HEK293 (cell line): Measurements from ENCODE around the gene SLC25A42.

ENCODE experiments used
- CTCF ChIA-PET: fragments of 350-600 bp; formaldehyde crosslinking; extraction: SDS; loops from one replicate; lab custom pipeline; 2021; ENCODE audit warnings: antibody characterized with exemption; lab: Yijun Ruan, JAX
- POLR2A ChIA-PET: fragments of 300-600 bp; formaldehyde crosslinking; extraction: SDS; loops from one replicate; lab custom pipeline; 2020; ENCODE audit warnings: antibody characterized with exemption, inconsistent platforms; lab: Yijun Ruan, JAX
- H3K27ac ChIP-seq: fragments of 200-500 bp; sonication (Bioruptor generic); 2 replicates; pipeline ENCODE4 v1.5.1; 2014; ENCODE audit warnings: low read depth, low read length, control low read depth, inconsistent platforms; ENCODE audit errors: extremely low read depth
- H3K36me3 ChIP-seq, 2 experiments: fragments of 200-500 bp in 1 of 2; sonication (Bioruptor generic) in 1 of 2; 1 replicate in 1 of 2; 2 replicates in 1 of 2; pipeline ENCODE4 v1.5.1; 2014 to 2017; ENCODE audit warnings: inconsistent platforms in 2 of 2, low read length in 2 of 2; ENCODE audit not compliant: control insufficient read depth in 2 of 2, insufficient read depth in 1 of 2
- H3K4me1 ChIP-seq: fragments of 200-500 bp; sonication (Bioruptor generic); 2 replicates; pipeline ENCODE4 v1.5.1; 2014; ENCODE audit warnings: mild to moderate bottlenecking, low read length, inconsistent platforms; ENCODE audit not compliant: control insufficient read depth, insufficient read depth
- H3K4me3 ChIP-seq: 2 replicates; pipeline ENCODE4 v1.5.1; 2011; ENCODE audit warnings: low read depth, mild to moderate bottlenecking, control low read depth, low read length, moderate library complexity
- H3K9me3 ChIP-seq: fragments of 200-500 bp; sonication (Bioruptor generic); 2 replicates; pipeline ENCODE4 v1.5.1; 2014; ENCODE audit warnings: low read depth, low read length, inconsistent platforms; ENCODE audit not compliant: control insufficient read depth, insufficient read depth
- EGR2 ChIP-seq: fragments of 450-650 bp; formaldehyde crosslinking; IDR thresholded peaks from 2 replicates; pipeline ENCODE4 v1.5.1; 2016; ENCODE audit warnings: low read depth, missing biosample characterization, missing genetic modification characterization
- OVOL3 ChIP-seq: fragments of 450-650 bp; formaldehyde crosslinking; IDR thresholded peaks from 2 replicates; pipeline ENCODE4 v1.5.1; 2016; ENCODE audit warnings: missing biosample characterization, missing genetic modification characterization
- SCRT2 ChIP-seq: fragments of 450-650 bp; formaldehyde crosslinking; IDR thresholded peaks from 2 replicates; pipeline ENCODE4 v1.5.1; 2016; ENCODE audit warnings: missing biosample characterization, missing genetic modification characterization
- SETDB1 ChIP-seq: IDR thresholded peaks from one replicate; pipeline ENCODE4 v1.6.1; 2017; ENCODE audit warnings: mild to moderate bottlenecking, low read length, moderate library complexity, mixed read lengths; ENCODE audit not compliant: insufficient read length
- TCF7L2 ChIP-seq: IDR thresholded peaks from 2 replicates; pipeline ENCODE4 v1.6.1; 2011; ENCODE audit warnings: low read depth, mild to moderate bottlenecking, inconsistent platforms, low read length, moderate library complexity, borderline replicate concordance
- ZBTB7A ChIP-seq: fragments of 450-650 bp; formaldehyde crosslinking; IDR thresholded peaks from 2 replicates; pipeline ENCODE4 v1.5.1; 2016; ENCODE audit warnings: low read depth, missing biosample characterization, missing genetic modification characterization
- ZFP37 ChIP-seq: fragments of 450-650 bp; formaldehyde crosslinking; IDR thresholded peaks from 2 replicates; pipeline ENCODE4 v1.5.1; 2016; ENCODE audit warnings: missing biosample characterization, missing genetic modification characterization
- ZNF140 ChIP-seq: fragments of 450-650 bp; formaldehyde crosslinking; IDR thresholded peaks from 2 replicates; pipeline ENCODE4 v1.5.1; 2016; ENCODE audit warnings: missing biosample characterization, missing genetic modification characterization
- ZNF214 ChIP-seq: fragments of 450-650 bp; formaldehyde crosslinking; IDR thresholded peaks from 2 replicates; pipeline ENCODE4 v1.5.1; 2017; ENCODE audit warnings: missing biosample characterization, mild to moderate bottlenecking, missing genetic modification characterization, borderline replicate concordance
- ZNF561 ChIP-seq: fragments of 450-650 bp; IDR thresholded peaks from 2 replicates; pipeline ENCODE4 v1.5.1; 2018; ENCODE audit warnings: missing biosample characterization, missing genetic modification characterization, borderline replicate concordance
- ZNF571 ChIP-seq: fragments of 450-650 bp; formaldehyde crosslinking; IDR thresholded peaks from 2 replicates; pipeline ENCODE4 v1.5.0; 2017; ENCODE audit warnings: missing biosample characterization, missing genetic modification characterization
- ZNF626 ChIP-seq: fragments of 450-650 bp; sonication (Bioruptor Pico); formaldehyde crosslinking; IDR thresholded peaks from 2 replicates; pipeline ENCODE4 v1.5.1; 2018; ENCODE audit warnings: missing biosample characterization, missing genetic modification characterization, inconsistent platforms
- ZNF776 ChIP-seq: fragments of 450-650 bp; formaldehyde crosslinking; IDR thresholded peaks from 2 replicates; pipeline ENCODE4 v1.5.0; 2017; ENCODE audit warnings: missing biosample characterization, missing genetic modification characterization, borderline replicate concordance
- ZSCAN16 ChIP-seq: fragments of 450-650 bp; formaldehyde crosslinking; IDR thresholded peaks from 2 replicates; pipeline ENCODE4 v1.5.1; 2016; ENCODE audit warnings: missing biosample characterization, missing genetic modification characterization
- ZSCAN23 ChIP-seq: fragments of 450-650 bp; formaldehyde crosslinking; IDR thresholded peaks from 2 replicates; pipeline ENCODE4 v1.5.1; 2016; ENCODE audit warnings: missing biosample characterization, missing genetic modification characterization
- ZSCAN30 ChIP-seq: fragments of 450-650 bp; IDR thresholded peaks from 2 replicates; pipeline ENCODE4 v1.5.1; 2018; ENCODE audit warnings: missing biosample characterization, mild to moderate bottlenecking, missing genetic modification characterization, moderate library complexity
- TF ChIP-seq, protein P1 (sequence below): fragments of 450-650 bp; formaldehyde crosslinking; IDR thresholded peaks from 2 replicates; pipeline ENCODE4 v1.5.1; 2016; ENCODE audit warnings: missing biosample characterization, missing genetic modification characterization
- TF ChIP-seq, protein P2 (sequence below): fragments of 450-650 bp; formaldehyde crosslinking; IDR thresholded peaks from 2 replicates; pipeline ENCODE4 v1.5.1; 2017; ENCODE audit warnings: missing biosample characterization, mild to moderate bottlenecking, missing genetic modification characterization, moderate library complexity
- TF ChIP-seq, protein P3 (sequence below): fragments of 450-650 bp; formaldehyde crosslinking; IDR thresholded peaks from 2 replicates; pipeline ENCODE4 v1.5.1; 2016; ENCODE audit warnings: missing biosample characterization, missing genetic modification characterization, low read depth

SLC25A42 gene

DNA sequence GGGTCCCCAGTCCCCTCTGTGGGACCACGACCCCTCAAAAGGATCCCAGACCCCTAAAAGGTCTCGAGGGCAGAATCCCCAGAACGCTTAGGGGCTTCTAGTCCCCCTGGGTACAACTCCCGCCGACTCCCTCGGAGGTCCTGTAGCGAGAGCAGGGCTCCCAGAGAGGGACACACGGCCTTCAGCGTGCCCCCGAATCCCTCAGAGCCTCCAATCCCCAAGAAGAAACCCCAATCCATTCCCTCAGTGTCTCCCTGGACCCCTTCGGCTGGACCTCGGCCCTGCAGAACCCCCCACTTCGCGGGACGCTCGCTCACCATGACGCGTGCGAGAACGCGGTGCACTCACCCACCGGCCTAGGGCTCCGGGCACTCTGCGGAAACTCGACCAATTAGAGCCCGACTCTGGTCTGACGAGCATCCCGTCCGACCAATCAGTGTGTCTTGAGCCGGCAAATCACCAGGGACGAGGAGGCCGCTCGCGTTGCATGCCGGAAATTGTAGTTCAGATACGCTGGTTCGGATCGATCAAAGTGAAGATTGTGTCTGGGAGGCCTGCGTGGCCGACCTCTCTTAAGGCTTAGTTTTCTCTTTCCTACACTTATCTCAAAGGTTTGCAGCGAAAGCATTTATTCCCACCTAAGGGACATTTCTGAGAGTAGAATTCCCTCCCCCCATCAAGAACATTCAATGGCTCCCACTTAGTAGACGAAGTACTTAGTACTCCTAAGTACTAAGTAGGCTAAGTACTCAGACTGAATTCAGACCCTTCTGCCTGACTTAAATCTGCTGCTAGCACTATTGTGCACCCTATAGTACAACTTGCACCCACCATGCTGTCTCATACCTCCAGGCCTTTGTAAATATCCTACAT lies 74.6 kb downstream of the SLC25A42 start, which contains the start of gene TMEM161A (continued):
- TF ChIP-seq SETDB1 (no peak), OVOL3 (no peak)

DNA sequence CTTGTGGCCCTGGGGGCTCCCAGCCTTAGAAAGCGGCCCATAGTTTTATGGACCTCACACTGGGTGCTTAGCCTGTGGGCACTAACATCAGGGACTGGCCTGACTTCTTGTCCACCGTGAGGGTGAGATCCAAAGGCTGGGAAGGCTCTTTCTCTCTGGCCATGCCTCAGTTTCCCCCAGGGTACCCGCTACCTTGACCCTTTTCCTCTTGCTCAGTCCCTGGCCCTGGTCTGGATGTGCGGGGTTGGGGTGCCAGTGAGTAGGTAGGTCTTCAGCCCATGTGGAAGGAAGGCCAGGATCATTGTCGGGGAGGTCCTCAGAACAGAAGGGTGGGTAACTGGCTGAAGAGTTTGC lies 76.1 kb downstream of the SLC25A42 start:
- POLR2A ChIA-PET = interaction anchor here (0.6 kb wide), 1 partner anchor 55 kb away, joined by 4 read pairs; no protein-coding TSS in a partner anchor
- Histone ChIP-seq H3K4me1 (peaks cover 3% of the 10 kb centered on the region; the same call in 1 of the 2 replicates), H3K4me3 (no peak overlapping the region), H3K36me3 (no peaks in the 10 kb centered on the region)
- CTCF ChIA-PET = interaction anchor here (0.6 to 4.7 kb wide), 12 partner anchors 13 to 175 kb away, joined by 3 to 26 read pairs (median 5); no protein-coding TSS in a partner anchor
- TF ChIP-seq EGR2 (tag by site-specific recombination) = no peak
- no peak for TF ChIP-seq SETDB1
- no peak for TF ChIP-seq ZNF626
- no peak for TF ChIP-seq TCF7L2
- TF ChIP-seq ZSCAN23 (tag by site-specific recombination) = no peak
- TF ChIP-seq, protein P1, sequence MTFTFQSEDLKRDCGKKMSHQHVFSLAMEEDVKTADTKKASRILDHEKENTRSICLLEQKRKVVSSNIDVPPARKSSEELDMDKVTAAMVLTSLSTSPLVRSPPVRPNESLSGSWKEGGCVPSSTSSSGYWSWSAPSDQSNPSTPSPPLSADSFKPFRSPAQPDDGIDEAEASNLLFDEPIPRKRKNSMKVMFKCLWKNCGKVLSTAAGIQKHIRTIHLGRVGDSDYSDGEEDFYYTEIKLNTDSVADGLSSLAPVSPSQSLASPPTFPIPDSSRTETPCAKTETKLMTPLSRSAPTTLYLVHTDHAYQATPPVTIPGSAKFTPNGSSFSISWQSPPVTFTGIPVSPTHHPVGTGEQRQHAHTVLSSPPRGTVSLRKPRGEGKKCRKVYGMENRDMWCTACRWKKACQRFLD (tag by site-specific recombination) = no peak
- TF ChIP-seq ZSCAN16 (tag by site-specific recombination) = no peak
- TF ChIP-seq ZSCAN30 (tag by site-specific recombination) = no peak
- no peak for TF ChIP-seq ZNF140
- no peak for TF ChIP-seq ZNF571 (tag by site-specific recombination)
- TF ChIP-seq, protein P2, sequence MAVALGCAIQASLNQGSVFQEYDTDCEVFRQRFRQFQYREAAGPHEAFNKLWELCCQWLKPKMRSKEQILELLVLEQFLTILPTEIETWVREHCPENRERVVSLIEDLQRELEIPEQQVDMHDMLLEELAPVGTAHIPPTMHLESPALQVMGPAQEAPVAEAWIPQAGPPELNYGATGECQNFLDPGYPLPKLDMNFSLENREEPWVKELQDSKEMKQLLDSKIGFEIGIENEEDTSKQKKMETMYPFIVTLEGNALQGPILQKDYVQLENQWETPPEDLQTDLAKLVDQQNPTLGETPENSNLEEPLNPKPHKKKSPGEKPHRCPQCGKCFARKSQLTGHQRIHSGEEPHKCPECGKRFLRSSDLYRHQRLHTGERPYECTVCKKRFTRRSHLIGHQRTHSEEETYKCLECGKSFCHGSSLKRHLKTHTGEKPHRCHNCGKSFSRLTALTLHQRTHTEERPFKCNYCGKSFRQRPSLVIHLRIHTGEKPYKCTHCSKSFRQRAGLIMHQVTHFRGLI (tag by site-specific recombination) = no peak
- TF ChIP-seq, protein P3, sequence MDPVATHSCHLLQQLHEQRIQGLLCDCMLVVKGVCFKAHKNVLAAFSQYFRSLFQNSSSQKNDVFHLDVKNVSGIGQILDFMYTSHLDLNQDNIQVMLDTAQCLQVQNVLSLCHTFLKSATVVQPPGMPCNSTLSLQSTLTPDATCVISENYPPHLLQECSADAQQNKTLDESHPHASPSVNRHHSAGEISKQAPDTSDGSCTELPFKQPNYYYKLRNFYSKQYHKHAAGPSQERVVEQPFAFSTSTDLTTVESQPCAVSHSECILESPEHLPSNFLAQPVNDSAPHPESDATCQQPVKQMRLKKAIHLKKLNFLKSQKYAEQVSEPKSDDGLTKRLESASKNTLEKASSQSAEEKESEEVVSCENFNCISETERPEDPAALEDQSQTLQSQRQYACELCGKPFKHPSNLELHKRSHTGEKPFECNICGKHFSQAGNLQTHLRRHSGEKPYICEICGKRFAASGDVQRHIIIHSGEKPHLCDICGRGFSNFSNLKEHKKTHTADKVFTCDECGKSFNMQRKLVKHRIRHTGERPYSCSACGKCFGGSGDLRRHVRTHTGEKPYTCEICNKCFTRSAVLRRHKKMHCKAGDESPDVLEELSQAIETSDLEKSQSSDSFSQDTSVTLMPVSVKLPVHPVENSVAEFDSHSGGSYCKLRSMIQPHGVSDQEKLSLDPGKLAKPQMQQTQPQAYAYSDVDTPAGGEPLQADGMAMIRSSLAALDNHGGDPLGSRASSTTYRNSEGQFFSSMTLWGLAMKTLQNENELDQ (tag by site-specific recombination) = no peak
- TF ChIP-seq ZBTB7A (tag by site-specific recombination) = no peak
- TF ChIP-seq ZNF561 (tag by site-specific recombination) = no peak
- TF ChIP-seq ZNF214 = no peak
- no peak for TF ChIP-seq ZNF776
- TF ChIP-seq ZFP37 (tag by site-specific recombination) = no peak
- TF ChIP-seq SCRT2 (tag by site-specific recombination) = no peak
- TF ChIP-seq, all 188 proteins: peak for 0
- Histone ChIP-seq H3K27ac (no peak overlapping the region), H3K9me3 (no peaks in the 10 kb centered on the region)
